ENCODE measurements around the gene ALDH1A1. TPM values are rescaled to one million over a fixed set of nuclear protein-coding genes. Genes with fewer than 3 reads are reported as not detected.
A peak's percentile ranks its signal among the peaks of the same experiment; 100 is the strongest.

The ALDH1A1 gene
- total and polyA plus RNA-seq, 2 donors from 2014 or later, result 191 to 295 TPM

DNA sequence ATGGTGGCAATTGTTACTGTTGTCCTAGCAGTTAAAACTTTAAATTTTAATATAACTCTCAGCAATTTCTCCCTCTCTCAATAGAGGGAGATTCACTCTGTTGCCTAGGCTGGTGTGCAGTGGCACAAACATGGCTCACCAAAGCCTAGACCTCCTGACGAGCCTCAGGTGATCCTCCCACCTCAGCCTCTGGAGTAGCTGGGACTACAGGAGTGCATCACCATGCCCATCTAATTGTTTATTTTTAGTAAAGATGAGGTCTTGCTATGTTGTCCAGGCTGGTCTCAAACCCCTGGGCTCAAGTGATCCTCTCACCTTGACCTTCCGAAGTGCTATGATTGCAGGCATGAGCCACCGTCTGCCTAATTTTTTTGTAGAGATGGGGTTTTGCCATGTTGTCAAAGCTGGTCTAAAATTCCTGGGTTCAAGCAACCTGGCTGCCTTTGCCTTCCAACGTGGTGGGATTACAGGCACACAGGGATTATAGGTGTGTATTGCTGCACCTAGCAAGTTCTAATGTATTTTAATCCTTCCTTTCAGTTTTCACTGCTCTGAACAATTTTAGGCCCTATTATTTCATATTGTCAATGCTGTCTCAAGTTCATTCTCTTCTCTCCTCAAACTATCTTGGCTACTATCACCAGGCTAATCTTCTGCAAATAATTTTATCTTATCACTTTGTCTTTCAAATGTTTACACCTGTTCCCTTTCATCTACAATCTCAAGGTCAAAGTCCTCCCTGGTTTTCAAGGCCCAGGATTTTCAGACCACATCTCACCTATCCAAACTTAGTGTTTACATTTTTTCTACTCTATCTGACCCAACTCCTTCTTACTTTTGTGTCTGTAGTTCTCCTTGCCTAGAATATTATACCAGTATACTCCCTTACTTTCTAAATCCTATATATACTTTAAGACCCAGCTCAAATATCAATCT lies 18.9 kb downstream of the ALDH1A1 start:
- H3K36me3 ChIP-seq (ENCODE audit: control insufficient read depth in 2 of 3, insufficient read depth in 3 of 3, low read length in 3 of 3), result no peaks in the 10 kb centered on the region
- H3K4me1 ChIP-seq (ENCODE audit: control insufficient read depth in 2 of 3, insufficient read depth in 2 of 3, low read depth in 1 of 3, low read length in 3 of 3), result peaks cover 0 to 21% (median 2%) of the 10 kb centered on the region in 3 donors
- FAIRE-seq (no peak), DNase-seq (no peak)
- intact Hi-C loops (cut with DNase I), result no loop called here
- H3K27me3 ChIP-seq (ENCODE audit: control insufficient read depth, insufficient read depth, low read length), result no peaks in the 10 kb centered on the region
- no peak overlapping the region for H3K4me3 ChIP-seq (ENCODE audit: low read length in 3 of 3)
- no peaks in the 10 kb centered on the region for H3K9me3 ChIP-seq (ENCODE audit: control insufficient read depth in 2 of 3, insufficient read depth in 1 of 3, low read length in 3 of 3)
- H3K27ac ChIP-seq (ENCODE audit: low read depth in 2 of 2, low read length in 2 of 2), result no peak overlapping the region
- TF ChIP-seq, protein P1, sequence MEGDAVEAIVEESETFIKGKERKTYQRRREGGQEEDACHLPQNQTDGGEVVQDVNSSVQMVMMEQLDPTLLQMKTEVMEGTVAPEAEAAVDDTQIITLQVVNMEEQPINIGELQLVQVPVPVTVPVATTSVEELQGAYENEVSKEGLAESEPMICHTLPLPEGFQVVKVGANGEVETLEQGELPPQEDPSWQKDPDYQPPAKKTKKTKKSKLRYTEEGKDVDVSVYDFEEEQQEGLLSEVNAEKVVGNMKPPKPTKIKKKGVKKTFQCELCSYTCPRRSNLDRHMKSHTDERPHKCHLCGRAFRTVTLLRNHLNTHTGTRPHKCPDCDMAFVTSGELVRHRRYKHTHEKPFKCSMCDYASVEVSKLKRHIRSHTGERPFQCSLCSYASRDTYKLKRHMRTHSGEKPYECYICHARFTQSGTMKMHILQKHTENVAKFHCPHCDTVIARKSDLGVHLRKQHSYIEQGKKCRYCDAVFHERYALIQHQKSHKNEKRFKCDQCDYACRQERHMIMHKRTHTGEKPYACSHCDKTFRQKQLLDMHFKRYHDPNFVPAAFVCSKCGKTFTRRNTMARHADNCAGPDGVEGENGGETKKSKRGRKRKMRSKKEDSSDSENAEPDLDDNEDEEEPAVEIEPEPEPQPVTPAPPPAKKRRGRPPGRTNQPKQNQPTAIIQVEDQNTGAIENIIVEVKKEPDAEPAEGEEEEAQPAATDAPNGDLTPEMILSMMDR (IDR thresholded peaks at IDR 0.05; ENCODE audit: borderline replicate concordance, extremely low read depth, insufficient read depth), result no peak
- H3K9ac ChIP-seq (ENCODE audit: low read length in 3 of 3), result no peak overlapping the region

DNA sequence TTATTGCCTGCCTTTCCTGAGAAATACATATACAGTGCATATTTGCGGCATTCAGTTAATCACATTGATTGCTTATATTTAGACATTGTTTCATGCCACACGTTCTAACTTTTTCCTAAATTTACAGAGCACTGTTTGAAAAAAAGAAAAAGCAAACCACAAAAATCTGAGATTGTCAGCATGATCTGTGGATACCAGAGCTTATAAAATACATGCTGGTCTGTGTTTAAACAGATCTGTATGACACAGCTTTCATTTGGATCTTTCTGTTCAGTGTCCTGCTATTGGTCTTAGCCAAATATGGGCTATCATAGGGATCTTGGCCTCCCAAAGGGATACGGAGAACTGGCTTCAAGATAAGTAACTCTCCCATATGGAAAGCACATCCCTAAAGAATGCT lies 20.2 kb downstream of the ALDH1A1 start:
- TF ChIP-seq, protein P1 (IDR thresholded peaks at IDR 0.05; ENCODE audit: borderline replicate concordance, extremely low read depth, insufficient read depth), result no peak
- H3K27ac ChIP-seq (ENCODE audit: low read depth in 2 of 2, low read length in 2 of 2), result no peak overlapping the region
- intact Hi-C loops (cut with DNase I), result no loop called here
- no peaks in the 10 kb centered on the region for H3K9me3 ChIP-seq (ENCODE audit: control insufficient read depth in 2 of 3, insufficient read depth in 1 of 3, low read length in 3 of 3)
- DNase-seq, result no peak
- peaks cover 0 to 9% (median 0%) of the 10 kb centered on the region in 3 donors for H3K36me3 ChIP-seq (ENCODE audit: control insufficient read depth in 2 of 3, insufficient read depth in 3 of 3, low read length in 3 of 3)
- H3K4me3 ChIP-seq (ENCODE audit: low read length in 3 of 3), result no peak overlapping the region
- no peak overlapping the region for H3K9ac ChIP-seq (ENCODE audit: low read length in 3 of 3)
- H3K27me3 ChIP-seq (ENCODE audit: control insufficient read depth, insufficient read depth, low read length), result no peaks in the 10 kb centered on the region
- no peak for FAIRE-seq
- peaks cover 0 to 21% (median 2%) of the 10 kb centered on the region in 3 donors for H3K4me1 ChIP-seq (ENCODE audit: control insufficient read depth in 2 of 3, insufficient read depth in 2 of 3, low read depth in 1 of 3, low read length in 3 of 3)

DNA sequence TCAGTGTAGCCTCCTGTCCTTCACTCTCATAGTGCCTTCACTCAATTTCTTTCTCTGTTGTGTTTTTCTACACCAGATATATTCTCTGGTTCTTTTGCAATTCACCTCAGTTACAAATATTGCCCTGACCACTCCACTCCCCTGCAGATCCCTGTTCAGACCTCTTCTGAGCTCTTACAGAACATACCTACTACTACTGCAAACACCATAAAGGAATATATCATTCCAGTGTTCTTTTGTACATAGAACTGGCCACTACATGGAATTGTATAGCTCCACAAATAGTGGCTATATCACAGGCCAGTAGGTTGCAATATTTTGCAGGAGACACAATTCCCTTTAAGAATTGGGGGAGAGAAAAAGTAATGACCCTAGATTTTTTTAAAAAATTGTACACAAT lies 21.0 kb downstream of the ALDH1A1 start:
- peaks cover 0 to 20% (median 2%) of the 10 kb centered on the region in 3 donors for H3K4me1 ChIP-seq (ENCODE audit: control insufficient read depth in 2 of 3, insufficient read depth in 2 of 3, low read depth in 1 of 3, low read length in 3 of 3)
- FAIRE-seq (no peak), DNase-seq (no peak)
- H3K27ac ChIP-seq (ENCODE audit: low read depth in 2 of 2, low read length in 2 of 2), result peak overlapping the region in 1 of 2 donors; percentile 1
- intact Hi-C loops (cut with DNase I), result no loop called here
- H3K36me3 ChIP-seq (ENCODE audit: control insufficient read depth in 2 of 3, insufficient read depth in 3 of 3, low read length in 3 of 3), result peaks cover 0 to 9% (median 0%) of the 10 kb centered on the region in 3 donors
- H3K27me3 ChIP-seq (ENCODE audit: control insufficient read depth, insufficient read depth, low read length), result no peaks in the 10 kb centered on the region
- H3K9ac ChIP-seq (ENCODE audit: low read length in 3 of 3), result no peak overlapping the region
- H3K9me3 ChIP-seq (ENCODE audit: control insufficient read depth in 2 of 3, insufficient read depth in 1 of 3, low read length in 3 of 3), result no peaks in the 10 kb centered on the region
- TF ChIP-seq, protein P1 (IDR thresholded peaks at IDR 0.05; ENCODE audit: borderline replicate concordance, extremely low read depth, insufficient read depth), result no peak
- H3K4me3 ChIP-seq (ENCODE audit: low read length in 3 of 3), result no peak overlapping the region
